B cell (primary cell): ENCODE measurements around the gene TAF1A. TPM values are rescaled to one million over a fixed set of nuclear protein-coding genes. Genes with fewer than 3 reads are reported as not detected.

Source experiments
- ATAC-seq: fragments of 200-7000 bp; cut with Tn5 transposase; one replicate; pipeline ENCODE4 v1.10.0; 2021; ENCODE audit warnings: low read depth, mild to moderate bottlenecking, moderate number of reproducible peaks, moderate library complexity
- CTCF ChIA-PET: fragments of 350-600 bp; sonication (Branson Sonifier 250); formaldehyde crosslinking; loops from one replicate; lab custom pipeline; 2021; ENCODE audit warnings: antibody characterized with exemption, inconsistent platforms; lab: Charles Lee
- POLR2A ChIA-PET: fragments of 350-600 bp; sonication (Branson Sonifier 250); formaldehyde crosslinking; loops from one replicate; lab custom pipeline; 2021; ENCODE audit warnings: antibody characterized with exemption; lab: Charles Lee
- DNase-seq: peaks from one replicate; pipeline ENCODE4 v3.0.0; 2013
- H2AFZ ChIP-seq: 2 replicates; pipeline ENCODE4 v1.6.1; 2012; ENCODE audit warnings: mild to moderate bottlenecking, low read depth, low read length; ENCODE audit not compliant: insufficient read depth, poor library complexity, severe bottlenecking
- H3K27ac ChIP-seq, 2 donors: 1 replicate in 1 of 2; 2 replicates in 1 of 2; pipeline ENCODE4 v1.5.1; 2012 to 2013; ENCODE audit warnings: low read length in 2 of 2, mild to moderate bottlenecking in 2 of 2, moderate library complexity in 1 of 2
- H3K27me3 ChIP-seq, 4 experiments: fragments of 200-600 bp in 1 of 4; sonication (generic) in 1 of 4; replicated peaks in 1 of 4; 1 replicate in 2 of 4; 2 replicates in 2 of 4; pipeline versions ENCODE4 v1.6.1 to v1.7.0; 2013 to 2016; ENCODE audit warnings: low read length in 3 of 4, mild to moderate bottlenecking in 2 of 4, mixed read lengths in 1 of 4, moderate library complexity in 1 of 4; ENCODE audit not compliant: insufficient read depth in 4 of 4, control insufficient read depth in 3 of 4; ENCODE audit errors: control extremely low read depth in 1 of 4
- H3K36me3 ChIP-seq, 2 experiments: replicated peaks in 1 of 2; 1 replicate in 1 of 2; 2 replicates in 1 of 2; pipeline versions ENCODE4 v1.6.1 to v1.7.1; 2013; ENCODE audit warnings: low read length in 1 of 2; ENCODE audit not compliant: insufficient read depth in 2 of 2, control insufficient read depth in 1 of 2; ENCODE audit errors: control extremely low read depth in 1 of 2, extremely low read depth in 1 of 2
- H3K4me1 ChIP-seq, 2 donors: fragments of 200-600 bp in 1 of 2; sonication (generic) in 1 of 2; 1 replicate in 1 of 2; 2 replicates in 1 of 2; pipeline versions ENCODE4 v1.5.1 to v1.6.1; 2013 to 2017; ENCODE audit warnings: low read length in 2 of 2; ENCODE audit not compliant: control insufficient read depth in 2 of 2, insufficient read depth in 2 of 2
- H3K4me2 ChIP-seq: replicated peaks from 2 replicates; pipeline ENCODE3; 2012; ENCODE audit warnings: mild to moderate bottlenecking, low read depth, low read length; ENCODE audit not compliant: poor library complexity, severe bottlenecking
- H3K4me3 ChIP-seq, 5 experiments: fragments of 200-600 bp in 1 of 5; sonication (generic) in 1 of 5; 1 replicate in 3 of 5; 2 replicates in 2 of 5; pipeline versions ENCODE4 v1.5.1 to v1.7.0; 2011 to 2016; ENCODE audit warnings: low read length in 4 of 5, mild to moderate bottlenecking in 4 of 5, low read depth in 2 of 5, control low read depth in 1 of 5, moderate library complexity in 1 of 5; ENCODE audit not compliant: insufficient read depth in 1 of 5; ENCODE audit errors: control extremely low read depth in 1 of 5, extremely low read depth in 1 of 5
- H3K79me2 ChIP-seq: fragments of 200-600 bp; sonication (generic); one replicate; pipeline ENCODE4 v1.6.0; 2016; ENCODE audit warnings: low read length; ENCODE audit not compliant: control insufficient read depth, insufficient read depth
- H3K9ac ChIP-seq: fragments of 200-600 bp; sonication (generic); 2 replicates; pipeline ENCODE4 v1.6.1; 2017; ENCODE audit warnings: mild to moderate bottlenecking, low read length, moderate library complexity
- H3K9me3 ChIP-seq, 3 donors: one replicate each; pipeline versions ENCODE4 v1.6.1 to v1.7.1; 2013; ENCODE audit warnings: low read length in 2 of 3; ENCODE audit not compliant: control insufficient read depth in 2 of 3, insufficient read depth in 1 of 3; ENCODE audit errors: control extremely low read depth in 1 of 3
- H4K20me1 ChIP-seq: 2 replicates; pipeline ENCODE4 v1.6.0; 2012; ENCODE audit warnings: mild to moderate bottlenecking, low read length; ENCODE audit not compliant: insufficient read depth, control insufficient read depth, poor library complexity, severe bottlenecking
- H3K27ac Mint-ChIP-seq: one replicate; pipeline ENCODE4 v1.8.0; 2021; ENCODE audit warnings: mixed read lengths
- H3K27me3 Mint-ChIP-seq: one replicate; pipeline ENCODE4 v1.8.0; 2021; ENCODE audit warnings: mixed read lengths
- H3K4me1 Mint-ChIP-seq: one replicate; pipeline ENCODE4 v1.8.0; 2021; ENCODE audit warnings: mixed read lengths
- H3K4me3 Mint-ChIP-seq: one replicate; pipeline ENCODE4 v1.8.0; 2021; ENCODE audit warnings: mixed read lengths
- H3K9me3 Mint-ChIP-seq: one replicate; pipeline ENCODE4 v1.8.0; 2022; ENCODE audit warnings: mixed read lengths; ENCODE audit not compliant: insufficient read depth
- CTCF ChIP-seq: fragments of 200-600 bp; IDR thresholded peaks from one replicate; pipeline ENCODE4 v1.8.0; 2022; ENCODE audit warnings: antibody characterized with exemption, mild to moderate bottlenecking
- EZH2 ChIP-seq: IDR thresholded peaks from 2 replicates; pipeline ENCODE4 v1.6.1; 2012; ENCODE audit warnings: borderline replicate concordance, low read depth, mild to moderate bottlenecking, moderate library complexity, low read length; ENCODE audit not compliant: insufficient read depth, poor library complexity, severe bottlenecking
- WGBS: methylation state at CpG from one replicate; pipeline ENCODE4 v1.1.5; 2013; ENCODE audit warnings: missing lambda C conversion rate; ENCODE audit not compliant: insufficient coverage; 5-methylcytosine and 5-hydroxymethylcytosine counted together
- intact Hi-C: fragments of 100-400 bp; cut with micrococcal nuclease; formaldehyde crosslinking; loops from one replicate; pipeline ENCODE4 v1.10.0; 2022
- polyA plus RNA-seq: library from polyadenylated mRNA; depleted of rRNA; stranded (reverse); fragments of >200 nt; gene quantifications from 2 replicates; pipeline ENCODE4 v1.2.3, GENCODE V29; 2012
- total RNA-seq, 2 donors: library from RNA; stranded (reverse); fragments of 120-200 nt in 1 of 2; gene quantifications; 1 replicate in 1 of 2; 2 replicates in 1 of 2; pipeline versions ENCODE4 v1.2.3 to v1.2.4, GENCODE V29; 2013 to 2022

Gene TAF1A
- total and polyA plus RNA-seq, 2 donors (not counting 1 experiment from before 2014, with no cell fraction given) = 12.7 to 23.7 TPM

GRCh38 chr1:222606757-222607156 is 17.0 kb upstream of the TAF1A start:
- no peak for ATAC-seq
- Histone ChIP-seq H3K27ac (no peak overlapping the region), H3K9me3 (peaks cover 0 to 4% (median 0%) of the 10 kb centered on the region in 3 donors), H3K4me1 (no peaks in the 10 kb centered on the region), H3K4me3 (no peak overlapping the region), H3K9ac (no peak overlapping the region), H3K36me3 (no peaks in the 10 kb centered on the region), H3K79me2 (no peaks in the 10 kb centered on the region), H2AFZ (no peak overlapping the region), H4K20me1 (no peaks in the 10 kb centered on the region), H3K4me2 (no peak overlapping the region), H3K27me3 (no peaks in the 10 kb centered on the region)
- Mint-ChIP-seq H3K27me3 (peaks cover 4% of the 10 kb centered on the region), H3K27ac (no peak overlapping the region), H3K9me3 (no peaks in the 10 kb centered on the region), H3K4me1 (no peaks in the 10 kb centered on the region), H3K4me3 (no peak overlapping the region)
- intact Hi-C loops = no loop called here
- WGBS = 100% methylated on average over 1 of the region's 1 CpG
- DNase-seq = no peak
- ChIA-PET CTCF (no interaction called here), POLR2A (no interaction called here)
- TF ChIP-seq EZH2 = no peak

GRCh38 chr1:222601257-222601656 is 11.5 kb upstream of the TAF1A start:
- Histone ChIP-seq H4K20me1 (no peaks in the 10 kb centered on the region), H3K9me3 (no peaks in the 10 kb centered on the region), H2AFZ (no peak overlapping the region), H3K79me2 (no peaks in the 10 kb centered on the region), H3K36me3 (no peaks in the 10 kb centered on the region), H3K4me2 (no peak overlapping the region), H3K27me3 (no peaks in the 10 kb centered on the region), H3K4me3 (no peak overlapping the region), H3K4me1 (no peaks in the 10 kb centered on the region), H3K27ac (no peak overlapping the region), H3K9ac (no peak overlapping the region)
- DNase-seq (no peak), ATAC-seq (no peak)
- Mint-ChIP-seq H3K4me3 (no peak overlapping the region), H3K9me3 (no peaks in the 10 kb centered on the region), H3K4me1 (no peaks in the 10 kb centered on the region), H3K27me3 (no peaks in the 10 kb centered on the region), H3K27ac (no peak overlapping the region)
- WGBS = no CpG with 5 or more reads among the region's 3 CpGs
- CTCF ChIA-PET = no interaction called here
- intact Hi-C loops = no loop called here
- POLR2A ChIA-PET = no interaction called here
- TF ChIP-seq CTCF (no peak), EZH2 (no peak)
